ENCODE results near the gene IPO4.
"Not testable (repeated sequence)": the region's sequence is repeated elsewhere in the genome, so short reads cannot be mapped to it uniquely, and the experiment has no call there.

IPO4 gene

GRCh38 chr14:24215495-24216344 is 27.1 kb upstream of the IPO4 start, which contains the start of gene MDP1:
Gene MDP1 (minus strand): TSS chr14:24216066. CDS start chr14:24215955, 111 bp downstream.
- DNase-seq (ENCODE audit: low spot score) = peak; percentile 89

DNA sequence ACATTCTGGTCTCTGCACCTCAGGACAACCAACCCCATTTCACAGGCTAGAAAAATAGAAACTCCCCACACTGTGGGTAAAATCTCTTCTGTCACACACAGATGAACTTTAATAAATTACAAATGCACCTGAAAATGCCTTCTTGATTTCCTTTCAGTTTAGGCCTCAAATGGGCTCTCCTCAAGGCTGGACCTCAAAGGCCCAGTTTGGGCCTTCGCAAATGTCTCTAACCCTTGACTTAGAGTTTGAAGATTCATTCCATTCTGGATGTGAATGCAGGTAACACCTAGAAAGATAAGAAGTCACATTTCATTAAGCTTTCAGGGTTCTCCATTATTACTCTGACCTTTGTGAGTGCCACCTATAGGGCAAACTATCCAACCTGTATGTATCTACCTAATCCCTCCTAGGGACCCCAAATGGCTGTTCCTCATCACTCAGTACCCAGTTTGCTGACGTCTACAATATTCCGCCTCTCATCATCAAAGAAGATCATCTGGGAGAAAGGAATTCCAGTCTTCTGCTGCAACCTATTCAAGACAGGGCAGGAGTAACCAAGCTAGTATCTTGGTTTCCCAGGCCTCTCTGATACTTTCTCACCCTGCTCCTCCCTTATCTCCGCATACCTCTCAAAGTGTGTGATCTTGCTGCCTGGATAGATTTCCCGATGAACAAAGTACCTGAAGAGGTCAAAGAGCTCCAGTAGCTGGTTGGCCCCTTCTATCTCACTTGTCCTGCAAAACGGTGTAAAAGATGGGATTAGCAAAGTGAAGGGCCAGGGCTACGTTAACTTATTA is 25.4 kb upstream of the IPO4 start:
- DNase-seq (ENCODE audit: low spot score) = no peak

- DNase-seq (ENCODE audit: low spot score) = peak; percentile 99
Measured at GRCh38 chr14:24212924-24213865, 24.6 kb upstream of the IPO4 start, which contains the start of gene CHMP4A. Gene CHMP4A (minus strand): TSS chr14:24213488. CDS start chr14:24213439, 49 bp downstream.

GRCh38 chr14:24211311-24211710 is 22.7 kb upstream of the IPO4 start:
- DNase-seq (ENCODE audit: low spot score) = no peak

GRCh38 chr14:24207625-24208024 is 19.0 kb upstream of the IPO4 start:
- no peak for DNase-seq (ENCODE audit: low spot score)

GRCh38 chr14:24207104-24207551 is 18.5 kb upstream of the IPO4 start:
- DNase-seq (ENCODE audit: low spot score) = no peak

DNA sequence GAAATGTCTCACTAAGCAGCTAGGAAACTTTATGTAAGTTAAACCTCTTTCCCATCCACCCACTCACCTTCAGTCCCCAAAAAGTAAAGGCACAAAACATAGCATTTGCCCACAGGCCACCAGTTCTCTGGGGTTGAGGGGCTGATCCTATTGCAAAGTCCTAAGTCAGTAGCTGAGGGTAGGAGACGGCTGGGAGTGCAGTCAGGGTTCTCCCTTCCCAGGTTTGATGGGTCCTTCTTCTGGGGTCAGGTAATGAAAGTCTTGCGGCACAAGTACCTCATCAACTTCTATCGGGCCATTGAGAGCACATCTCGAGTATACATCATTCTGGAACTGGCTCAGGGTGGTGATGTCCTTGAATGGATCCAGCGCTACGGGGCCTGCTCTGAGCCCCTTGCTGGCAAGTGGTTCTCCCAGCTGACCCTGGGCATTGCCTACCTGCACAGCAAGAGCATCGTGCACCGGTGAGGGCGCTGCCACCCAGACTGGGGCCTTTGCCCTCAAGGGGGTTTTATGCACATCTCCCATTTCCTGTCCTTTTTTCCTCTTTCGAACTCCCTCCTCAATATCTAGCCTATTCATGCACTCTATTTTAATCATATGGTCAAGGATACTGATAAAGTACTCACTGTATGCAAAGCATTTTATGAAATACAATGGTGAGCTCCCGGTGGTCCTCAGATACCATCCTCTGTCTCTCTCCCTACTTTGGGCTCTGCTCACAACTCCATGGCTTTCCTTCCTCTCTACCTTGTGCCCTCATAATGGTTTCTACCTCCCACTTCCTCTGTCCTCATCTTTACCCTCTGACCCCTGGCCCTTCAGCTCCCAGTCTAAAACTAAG is 17.9 kb upstream of the IPO4 start:
- DNase-seq (ENCODE audit: low spot score) = no peak

DNA sequence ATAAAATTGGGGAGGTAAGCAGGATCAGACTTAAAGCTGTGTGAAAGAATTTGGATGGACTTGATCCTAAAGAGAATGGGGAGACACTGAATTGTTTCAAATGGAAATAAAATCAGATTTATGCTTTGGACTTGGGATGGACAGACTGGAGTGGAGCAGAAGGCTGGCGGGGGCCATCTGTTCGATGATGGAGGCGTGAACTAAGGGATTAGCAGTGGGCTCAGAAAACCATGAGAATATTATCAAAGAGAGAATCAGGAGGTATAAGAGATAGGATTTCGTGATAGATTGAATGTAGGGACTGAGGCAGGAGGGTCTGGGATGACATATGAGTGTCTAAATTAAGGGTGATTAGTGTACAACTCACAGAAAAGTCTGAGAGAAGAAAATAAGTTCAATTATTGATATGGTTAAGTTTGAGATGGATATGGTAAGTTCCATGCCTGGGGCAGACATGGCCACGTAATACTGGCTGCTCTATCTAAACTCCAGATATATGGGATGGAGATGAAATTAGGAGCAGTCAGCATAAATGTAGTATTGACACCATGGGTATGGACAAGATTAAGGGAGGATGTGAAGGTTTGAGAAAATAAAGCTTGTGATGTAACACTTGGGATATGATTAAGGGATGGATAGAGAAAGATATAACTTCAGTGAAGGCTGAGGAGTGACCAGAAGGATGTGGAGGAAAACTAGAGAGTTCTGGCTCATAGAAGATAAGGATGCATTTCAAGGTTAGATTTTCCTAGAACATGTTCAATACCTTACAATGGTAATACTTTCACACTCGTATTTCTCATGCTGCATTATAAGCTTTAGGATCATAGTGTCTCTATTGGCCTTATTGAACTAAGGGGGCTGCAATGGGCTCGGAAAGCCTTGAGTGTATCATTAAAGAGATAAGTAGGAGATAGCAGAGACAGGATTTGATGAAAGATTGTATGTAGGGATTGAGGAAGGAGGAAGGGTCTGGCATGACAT is 15.8 kb upstream of the IPO4 start:
- no peak for DNase-seq (ENCODE audit: low spot score)

DNA sequence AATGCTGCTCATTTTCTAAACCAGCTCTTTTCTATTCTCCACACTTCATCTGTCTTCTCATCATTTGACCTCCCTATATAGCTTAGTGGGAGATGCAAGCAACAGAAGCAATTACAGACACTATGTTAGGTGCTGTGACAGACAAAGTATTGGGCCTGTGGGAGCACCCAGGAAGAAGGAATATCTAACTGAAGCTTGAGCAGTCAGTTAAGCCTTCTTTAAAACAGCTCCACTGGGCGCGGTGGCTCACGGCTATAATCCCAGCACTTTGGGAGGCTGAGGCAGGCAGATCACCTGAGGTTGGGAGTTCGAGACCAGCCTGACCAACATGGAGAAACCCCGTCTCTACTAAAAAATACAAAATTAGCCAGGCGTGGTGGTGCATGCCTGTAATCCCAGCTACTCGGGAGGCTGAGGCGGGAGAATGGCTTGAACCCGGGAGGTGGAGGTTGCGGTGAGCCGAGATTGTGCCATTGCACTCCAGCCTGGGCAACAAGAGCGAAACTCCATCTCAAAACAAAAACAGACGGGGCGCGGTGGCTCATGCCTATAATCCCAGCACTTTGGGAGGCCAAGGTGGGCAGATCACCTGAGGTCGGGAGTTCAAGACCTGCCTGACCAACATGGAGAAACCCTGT is 14.8 kb upstream of the IPO4 start:
- DNase-seq (ENCODE audit: low spot score) = not testable (repeated sequence)

- DNase-seq (ENCODE audit: low spot score) = not testable (repeated sequence)
Measured at GRCh38 chr14:24202538-24202937, 13.9 kb upstream of the IPO4 start.

- no peak for DNase-seq (ENCODE audit: low spot score)
Measured at GRCh38 chr14:24198814-24199524, 10.4 kb upstream of the IPO4 start.

DNA sequence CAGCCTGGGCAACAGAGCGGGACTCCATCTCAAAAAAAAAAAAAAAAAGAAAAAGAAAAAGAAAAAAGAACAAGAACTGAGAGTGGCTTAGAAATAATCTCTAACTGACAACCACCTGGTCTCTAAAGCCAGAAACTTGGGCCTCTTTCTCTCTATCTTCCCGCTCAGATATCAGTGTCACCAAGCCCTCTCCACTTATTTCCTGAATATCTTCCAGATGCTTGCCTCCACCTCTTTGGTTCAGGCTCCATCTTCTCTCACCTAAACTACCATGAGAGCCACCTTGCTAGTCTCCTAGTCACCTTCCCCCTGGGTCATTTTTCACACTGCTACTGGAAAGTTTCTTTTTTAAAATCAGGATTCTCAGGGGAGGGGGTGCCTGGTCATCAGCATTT is 8.4 kb upstream of the IPO4 start:
- DNase-seq (ENCODE audit: low spot score) = no peak

DNA sequence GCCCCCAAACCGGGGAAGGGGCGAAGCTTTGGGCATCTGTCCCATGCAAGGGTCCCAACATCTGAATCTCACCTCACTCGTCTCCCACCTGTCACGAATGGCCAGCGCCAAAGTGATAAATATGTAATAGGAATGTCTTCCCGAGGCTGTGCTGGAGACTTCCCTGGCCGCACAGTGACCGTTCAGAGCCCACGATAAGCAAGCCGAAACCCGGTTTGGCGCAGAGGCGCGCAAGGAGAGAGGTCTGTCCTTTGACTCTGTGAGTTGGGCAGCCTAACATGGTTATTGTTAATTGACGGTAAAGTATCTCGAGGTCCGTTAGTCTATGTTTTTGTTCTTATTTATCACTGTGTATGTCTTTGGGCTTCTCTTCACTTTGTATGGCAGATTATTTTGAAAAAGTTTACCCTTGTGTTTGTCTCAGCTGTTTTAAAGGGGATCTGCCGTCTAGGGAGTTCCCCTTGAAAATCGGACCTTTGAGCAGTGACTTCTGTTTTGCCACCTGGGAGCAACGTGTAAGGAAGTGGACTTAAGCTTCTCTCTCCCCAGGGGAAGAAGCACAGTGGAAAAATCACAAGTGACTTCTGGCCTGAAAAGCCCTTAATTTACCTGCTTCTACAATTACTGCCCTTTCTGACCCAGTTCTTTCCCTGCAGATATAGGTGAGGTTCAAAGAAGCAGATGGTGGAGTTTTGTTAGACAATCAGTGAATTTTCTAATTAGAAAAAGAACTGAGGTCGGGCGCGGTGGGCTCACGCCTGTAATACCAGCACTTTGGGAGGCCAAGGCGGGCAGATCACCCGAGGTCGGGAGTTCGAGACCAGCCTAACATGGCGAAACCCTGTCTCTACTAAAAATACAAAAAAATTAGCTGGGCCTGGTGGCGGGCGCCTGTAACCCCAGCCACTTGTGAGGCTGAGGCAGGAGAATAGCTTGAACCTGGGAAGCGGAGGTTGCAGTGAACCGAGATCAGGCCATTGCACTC is 7.7 kb upstream of the IPO4 start:
- peak; percentile 41 for DNase-seq (ENCODE audit: low spot score)

DNA sequence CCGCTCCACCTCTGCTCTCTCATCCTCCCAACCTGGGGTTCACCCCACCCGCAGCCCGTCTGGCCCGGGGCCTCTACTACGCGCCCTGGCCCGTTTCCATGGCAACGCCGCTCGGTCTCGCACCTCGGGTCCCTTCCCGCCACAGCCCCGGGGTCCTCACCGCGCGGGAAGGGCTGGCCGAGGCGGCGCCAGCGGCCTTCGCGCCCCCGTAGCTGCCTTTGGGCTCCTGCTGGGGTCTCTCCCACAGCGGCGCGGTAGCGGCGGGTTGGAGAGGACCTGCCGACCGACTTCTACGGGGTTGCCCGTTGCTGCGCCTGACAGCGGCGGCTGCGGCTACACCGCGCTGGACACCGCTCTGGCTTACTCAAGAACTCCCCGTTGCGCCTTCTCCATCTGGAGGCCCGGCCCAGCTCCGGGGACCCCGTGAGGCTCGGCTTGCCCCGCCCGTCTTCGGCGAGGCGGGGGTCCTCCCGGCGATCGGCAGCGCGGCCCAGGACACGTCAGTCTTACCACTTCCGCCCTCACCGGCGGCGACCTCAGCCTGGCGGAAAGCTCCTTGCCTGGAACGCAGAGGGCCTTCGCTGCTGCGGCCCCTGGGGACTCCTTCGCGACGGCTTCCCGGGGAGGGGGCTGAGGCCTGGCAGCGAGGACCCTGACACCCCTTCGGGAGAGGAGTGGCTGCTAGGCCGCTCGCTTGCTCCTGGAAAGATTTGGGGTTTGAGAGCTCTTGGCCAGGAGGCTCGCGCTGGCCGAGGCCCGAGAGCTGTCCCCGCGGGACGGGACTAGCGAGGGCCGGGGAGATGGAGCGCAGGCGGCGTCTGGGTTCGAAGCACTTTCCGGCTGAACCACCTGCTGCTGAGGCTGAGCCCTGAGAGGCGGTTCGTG is 6.8 kb upstream of the IPO4 start, which contains the start of gene TM9SF1:
Gene TM9SF1, minus strand, starts transcription at position 256 of the 885 bp plus-strand sequence. CDS start 422 bp downstream, outside the sequence.
- peak; percentile 91 for DNase-seq (ENCODE audit: low spot score)

DNA sequence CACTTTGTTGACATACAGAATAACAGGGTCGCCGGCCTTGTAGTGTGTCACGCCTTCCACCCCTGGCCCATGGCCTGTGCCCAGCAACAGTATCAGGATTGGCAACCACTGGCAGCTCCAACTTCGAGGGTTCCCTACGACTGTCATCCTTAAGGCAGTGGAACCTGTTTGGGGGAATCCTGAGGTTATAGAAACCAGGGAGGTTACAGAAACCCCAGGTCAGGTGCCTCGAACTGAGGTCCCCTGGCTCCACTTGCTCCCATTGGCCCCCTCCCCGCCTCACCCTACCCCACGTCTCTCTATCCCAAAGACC is 6.2 kb upstream of the IPO4 start:
- DNase-seq (ENCODE audit: low spot score) = no peak

Data from SK-N-DZ (cell line).